Activated naive CD4-positive, alpha-beta T cell treated with Interleukin-2 at 50 U/mL for 16 hours (primary cell): ENCODE measurements around the gene PFDN2.

Experiments used
- DNase-seq: peaks from one replicate; pipeline ENCODE4 v3.0.0-alpha.2; 2020

PFDN2 gene

DNA sequence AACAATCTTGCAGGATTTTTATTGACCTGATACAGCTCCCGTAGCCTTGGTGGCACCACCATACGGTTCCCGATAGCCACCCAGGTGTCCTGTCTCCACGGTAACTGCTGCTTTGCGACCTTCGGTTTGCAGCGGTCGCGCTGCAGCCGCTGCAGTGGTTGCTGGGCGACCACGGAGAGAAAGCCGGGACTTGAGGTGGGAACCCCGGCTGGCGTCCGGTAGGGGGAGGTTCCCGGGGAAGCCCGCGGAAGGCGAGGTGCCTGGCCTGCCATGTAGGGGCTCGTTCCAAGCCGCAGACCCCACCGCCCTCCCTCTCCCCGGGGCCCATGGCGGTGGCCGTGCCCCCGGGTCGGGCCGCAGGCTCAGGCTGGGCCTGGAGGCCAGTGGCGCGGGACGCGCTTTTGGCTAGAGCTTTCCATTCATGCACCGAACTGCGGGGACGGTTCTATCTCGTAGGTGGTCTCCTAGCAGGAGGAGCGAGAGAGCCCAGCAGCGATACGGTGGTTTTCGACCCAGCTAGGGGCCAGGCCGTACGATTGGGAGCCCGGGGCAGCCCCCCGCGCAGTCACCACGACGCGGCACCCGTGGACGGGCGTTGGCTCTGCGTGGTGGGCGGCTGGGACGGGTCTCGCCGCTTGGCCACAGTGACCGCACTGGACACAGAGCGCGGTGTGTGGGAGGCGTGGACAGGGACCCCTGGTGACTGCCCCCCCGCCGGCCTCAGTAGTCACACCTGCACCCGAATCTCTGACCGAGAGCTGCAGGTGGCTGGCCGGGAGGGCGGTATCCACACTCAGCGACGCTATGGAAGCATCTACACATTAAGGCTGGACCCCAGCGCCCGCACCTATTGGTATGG lies 19.4 kb downstream of the PFDN2 start, which contains the start of gene KLHDC9:
KLHDC9 (plus strand) TSS at position 152 of the 859 bp plus-strand sequence; CDS start at position 327, 175 bp downstream.
- peak; percentile 67 for DNase-seq

DNA sequence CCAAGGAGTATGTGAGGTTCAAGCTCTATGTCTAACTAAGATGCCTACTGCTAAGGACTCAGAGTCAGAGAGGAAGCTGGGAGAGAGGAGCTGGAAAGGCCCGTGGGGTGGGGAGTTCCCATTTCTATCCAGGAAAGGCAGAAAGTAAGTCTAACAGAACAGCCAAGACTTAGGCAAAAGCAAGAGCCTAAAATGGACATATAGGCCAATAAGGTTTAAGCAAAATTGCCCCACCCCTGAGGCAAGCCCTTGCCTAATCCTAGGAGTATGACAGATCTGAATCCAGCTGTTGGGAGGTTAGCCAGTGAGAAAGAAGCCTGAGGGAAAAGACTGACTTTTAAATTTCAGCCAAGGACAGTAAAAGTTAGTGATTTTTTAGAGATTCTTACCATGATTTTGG lies 21.3 kb downstream of the PFDN2 start:
- no peak for DNase-seq

DNA sequence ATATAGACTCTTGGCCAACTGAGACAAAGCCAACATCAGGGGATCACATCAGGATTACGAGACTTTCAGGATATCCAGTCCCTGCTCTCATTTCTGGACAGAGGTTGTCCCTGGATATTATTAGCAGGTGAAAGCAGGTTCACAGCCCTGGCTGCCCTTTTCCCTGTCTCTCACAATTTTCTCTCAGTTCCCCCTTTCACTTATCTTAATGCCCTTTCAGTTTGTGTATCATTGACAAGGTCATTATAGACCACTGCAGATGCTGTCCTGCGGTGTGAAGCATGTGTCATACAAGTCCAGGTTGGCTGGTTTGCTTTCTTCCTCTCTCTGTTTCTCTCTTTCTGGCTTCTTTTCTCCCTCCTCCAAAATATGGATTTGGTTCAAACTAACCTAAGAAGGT lies 21.8 kb downstream of the PFDN2 start:
- no peak for DNase-seq

DNA sequence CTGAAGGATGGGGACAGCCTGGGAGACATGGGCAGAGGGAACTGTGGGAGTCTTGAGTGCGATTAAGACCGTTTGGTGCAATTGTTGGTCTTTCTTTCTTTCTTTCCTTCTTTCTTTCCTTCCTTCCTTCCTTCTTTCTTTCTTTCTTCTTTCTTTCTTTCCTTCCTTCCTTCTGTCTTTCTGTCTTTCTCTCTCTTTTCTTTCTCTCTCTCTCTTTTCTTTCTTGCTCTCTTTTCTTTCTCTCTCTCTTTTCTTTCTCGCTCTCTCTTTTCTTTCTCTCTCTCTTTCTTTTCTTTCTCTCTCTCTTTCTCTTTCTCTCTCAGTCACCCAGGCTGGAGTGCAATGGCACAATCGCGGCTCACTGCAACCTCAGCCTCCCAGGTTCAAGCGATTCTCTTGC lies 22.6 kb downstream of the PFDN2 start:
- DNase-seq = no peak

DNA sequence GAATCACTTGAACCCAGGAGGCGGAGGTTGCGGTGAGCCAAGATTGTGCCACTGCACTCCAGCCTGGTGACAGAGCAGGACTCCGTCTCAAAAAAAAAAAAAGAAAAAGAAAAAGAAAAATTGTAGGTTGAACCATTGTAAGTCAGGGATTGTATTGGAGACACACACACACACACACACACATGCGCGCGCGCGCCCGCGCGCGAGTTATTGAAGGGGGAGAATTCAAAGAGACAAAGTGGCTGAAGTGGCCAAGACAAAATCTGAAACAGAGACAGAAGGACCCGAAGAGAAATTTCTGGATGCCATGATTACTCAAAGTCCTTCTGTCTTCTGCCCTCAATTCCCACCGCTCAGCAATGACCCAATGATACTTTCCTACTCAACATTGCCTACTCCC lies 23.4 kb downstream of the PFDN2 start:
- no peak for DNase-seq

DNA sequence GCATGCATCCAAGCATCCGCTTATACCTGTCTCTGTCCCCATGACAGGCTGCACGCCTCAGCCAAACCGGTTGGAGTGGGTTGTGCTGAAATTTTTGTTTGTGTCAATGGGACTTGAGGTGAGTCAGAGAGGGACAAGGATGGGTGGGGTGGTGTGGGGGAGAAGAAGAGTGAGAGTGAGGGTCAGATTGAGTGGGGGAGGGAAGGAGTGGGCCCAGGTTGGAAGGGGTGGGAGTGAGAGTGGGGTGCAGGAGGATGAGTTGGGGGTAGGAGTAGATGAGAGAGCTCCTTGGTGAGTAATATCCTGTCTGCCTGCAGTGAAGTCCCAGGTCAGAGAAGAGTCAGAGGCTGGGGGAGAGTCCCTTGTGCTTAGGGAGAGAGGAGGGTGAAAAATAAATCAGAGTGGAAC lies 25.2 kb downstream of the PFDN2 start:
- peak; percentile 55 for DNase-seq

DNA sequence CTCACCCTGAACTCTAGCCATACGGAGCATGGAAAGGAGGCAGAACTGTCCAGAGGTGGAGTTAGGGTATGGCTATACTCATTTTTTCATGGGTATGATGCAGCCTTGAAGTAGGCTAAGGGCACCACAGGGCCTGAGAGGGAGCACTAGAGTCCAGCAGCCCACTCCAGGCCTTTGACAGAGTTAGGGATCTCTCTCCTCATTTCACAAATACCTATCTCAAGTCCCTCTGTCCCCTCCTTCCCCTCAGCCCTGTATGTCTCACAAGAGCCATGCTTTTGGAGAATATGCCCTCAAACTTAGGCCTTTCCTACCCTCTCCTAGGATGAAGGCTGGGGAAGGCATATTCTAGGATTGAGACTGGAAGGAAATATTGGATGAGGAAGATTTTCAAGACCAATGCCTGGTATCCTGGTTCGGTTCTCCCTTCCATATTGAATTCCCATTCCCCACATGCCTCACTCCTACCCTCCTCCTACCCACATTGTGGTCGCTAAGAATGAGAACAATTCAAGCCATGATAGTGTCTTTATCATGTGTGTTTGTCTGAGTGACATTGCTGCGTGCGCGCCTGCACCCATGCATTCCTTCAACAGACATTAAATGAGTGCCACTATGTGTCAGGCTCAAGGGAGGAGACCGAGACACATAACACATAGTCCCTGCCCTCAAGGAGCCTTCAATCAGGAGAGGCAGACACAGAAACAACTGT lies 25.9 kb downstream of the PFDN2 start:
- DNase-seq = no peak

DNA sequence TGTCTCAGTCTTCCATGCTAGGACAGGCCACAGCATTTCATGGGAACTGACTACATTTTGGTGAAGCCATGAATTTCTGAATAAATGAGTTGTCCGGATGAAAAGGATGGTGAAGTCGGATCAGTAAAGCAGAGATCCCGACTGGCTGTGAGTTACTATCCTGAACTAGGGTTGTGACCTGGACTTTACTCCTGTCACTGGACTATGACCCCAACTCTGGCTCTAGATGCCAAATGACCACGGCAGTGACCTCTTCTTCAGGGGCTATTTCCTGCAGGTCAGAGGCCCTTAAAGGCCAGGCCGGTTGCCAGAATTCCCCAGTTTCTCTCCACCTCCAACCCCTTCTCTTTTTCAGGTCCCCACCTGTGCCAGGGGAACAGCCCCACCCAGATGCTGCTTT lies 26.7 kb downstream of the PFDN2 start:
- DNase-seq = no peak

DNA sequence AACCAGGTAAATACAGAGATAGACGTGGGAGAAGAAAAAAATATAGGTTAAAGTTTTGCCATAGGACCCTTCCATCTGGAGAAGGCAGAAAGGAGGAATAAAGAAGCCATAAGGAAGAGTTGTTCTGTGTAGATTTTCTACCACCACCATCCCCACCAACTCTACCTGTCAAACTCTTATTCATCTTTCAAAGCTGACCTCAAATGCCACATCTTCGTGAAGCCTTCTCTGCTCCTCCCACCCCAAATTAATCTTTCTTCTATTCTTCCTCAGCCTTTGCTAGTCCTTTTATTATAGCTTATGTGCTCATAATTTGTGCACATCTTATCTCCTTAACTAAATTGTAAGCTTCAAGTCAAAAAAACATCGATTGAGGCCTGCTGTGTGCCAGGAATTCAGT lies 27.2 kb downstream of the PFDN2 start:
- no peak for DNase-seq

DNA sequence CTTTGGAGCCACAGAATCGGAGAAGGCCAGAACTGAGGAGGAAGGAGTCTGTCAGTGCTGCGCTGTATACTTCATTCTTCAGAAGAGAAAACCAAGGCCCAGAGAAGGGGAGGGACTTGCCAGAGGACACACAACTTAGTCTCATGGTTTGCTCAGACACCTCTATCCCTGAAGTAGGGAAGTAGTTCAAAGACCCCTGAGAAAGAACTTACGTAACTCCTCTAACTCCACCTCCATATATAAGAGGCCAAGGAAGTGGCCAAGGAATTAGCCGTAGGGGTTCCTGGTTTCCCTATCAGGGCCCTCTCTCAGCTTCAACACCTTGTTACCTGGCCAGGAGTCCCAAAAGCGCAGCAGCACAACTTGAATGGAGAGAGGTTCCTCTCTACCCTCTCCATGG lies 27.9 kb downstream of the PFDN2 start:
- no peak for DNase-seq

DNA sequence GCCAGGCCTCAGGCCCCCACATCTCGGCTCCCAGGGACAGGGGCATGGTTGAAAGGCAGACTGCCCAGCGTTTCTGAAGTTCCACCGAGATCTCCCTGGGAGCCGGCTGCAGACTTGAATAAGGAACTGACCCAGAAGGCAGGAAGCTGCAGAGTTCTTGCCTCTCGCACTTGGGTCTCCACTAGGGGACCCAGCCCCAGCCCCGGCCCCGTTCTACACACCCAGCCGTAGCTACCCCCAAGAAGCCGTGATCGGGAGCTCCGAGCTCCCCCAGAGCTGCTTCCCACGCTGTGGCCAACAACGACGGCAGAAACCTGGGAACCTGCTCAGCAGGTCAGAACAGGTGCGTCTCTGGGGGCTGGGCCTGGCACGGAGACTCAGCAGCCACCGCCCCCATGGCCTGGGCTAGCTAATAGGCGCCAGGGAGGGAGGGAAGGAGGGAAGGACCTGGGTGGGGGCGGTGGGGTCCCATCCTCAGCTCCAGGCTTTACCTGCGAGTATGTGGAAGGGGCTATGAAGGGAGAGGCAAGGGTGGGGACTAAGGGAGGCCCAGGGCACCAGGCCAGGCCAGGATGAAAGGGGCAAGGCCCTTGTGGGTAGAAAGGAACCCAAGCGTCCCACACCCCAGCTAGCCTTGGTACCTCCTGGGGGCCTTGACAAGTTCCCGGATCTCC lies 28.4 kb downstream of the PFDN2 start, which contains the start of gene NECTIN4:
NECTIN4 (minus strand) TSS at position 308 of the 674 bp plus-strand sequence; CDS start at position 46, 262 bp downstream.
- no peak for DNase-seq

DNA sequence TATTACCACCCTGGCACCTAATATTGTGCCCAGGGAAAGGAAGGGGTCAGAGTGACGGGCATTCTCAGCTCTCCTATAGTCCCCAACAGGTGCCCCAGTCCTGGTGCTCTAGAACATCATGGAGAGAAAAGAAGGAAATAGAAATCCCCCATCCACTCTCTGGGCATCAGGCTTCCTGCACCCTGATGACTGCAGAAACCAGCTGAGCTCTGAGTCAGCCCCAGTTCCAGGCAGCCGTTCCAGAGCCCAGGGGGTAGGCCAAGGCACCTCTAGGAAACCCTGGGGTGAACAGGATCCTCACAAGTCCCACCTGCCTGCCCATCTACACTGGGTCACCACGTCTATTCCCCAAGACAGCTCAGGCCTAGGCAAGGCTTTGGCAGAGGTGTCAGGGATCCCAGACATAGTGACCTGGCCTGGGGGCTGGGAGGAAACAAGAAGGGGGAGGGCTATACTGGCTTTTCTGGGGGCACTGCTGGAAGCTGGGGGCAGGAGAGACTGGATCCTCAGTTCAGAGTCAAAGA lies 29.2 kb downstream of the PFDN2 start:
- DNase-seq = no peak

DNA sequence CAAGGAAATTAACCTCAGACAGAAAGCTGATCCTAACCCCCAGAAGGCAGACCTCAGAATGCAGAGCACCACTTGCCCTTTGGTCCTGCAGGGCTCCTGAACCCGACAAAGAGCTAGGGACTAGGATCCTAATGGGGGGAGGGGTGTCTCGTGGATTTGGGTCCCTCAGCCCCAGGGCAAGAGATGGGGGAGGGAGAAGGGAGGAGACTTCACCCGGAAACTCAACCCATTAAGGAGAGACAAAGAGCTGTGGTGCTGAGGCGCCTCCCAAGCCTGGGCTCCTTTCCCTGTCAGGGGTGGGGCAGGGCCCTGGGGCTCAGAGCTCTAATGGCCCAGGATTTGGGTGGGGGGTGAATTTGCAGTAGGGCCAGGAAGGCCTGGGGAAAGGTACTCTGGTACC lies 31.4 kb downstream of the PFDN2 start:
- DNase-seq = no peak

DNA sequence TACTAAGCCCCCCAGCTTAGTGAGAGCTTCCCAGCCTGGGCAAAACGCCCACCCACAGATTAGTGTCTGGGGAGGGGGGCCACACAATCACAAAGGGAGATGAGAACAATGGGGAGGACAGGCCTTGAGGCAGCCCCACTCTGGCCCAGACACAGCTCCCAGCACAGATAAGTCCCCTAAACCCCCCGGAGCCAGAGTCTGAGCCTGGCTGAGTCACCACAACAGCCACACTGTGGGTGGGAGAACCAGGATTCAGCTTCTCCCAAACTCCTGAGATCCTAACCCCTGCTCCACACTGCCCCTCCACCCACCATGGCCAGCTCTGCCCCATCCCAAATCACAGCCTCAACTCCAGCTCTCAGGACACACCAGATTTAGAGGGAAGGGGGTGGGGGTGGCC lies 32.7 kb downstream of the PFDN2 start:
- DNase-seq = no peak

DNA sequence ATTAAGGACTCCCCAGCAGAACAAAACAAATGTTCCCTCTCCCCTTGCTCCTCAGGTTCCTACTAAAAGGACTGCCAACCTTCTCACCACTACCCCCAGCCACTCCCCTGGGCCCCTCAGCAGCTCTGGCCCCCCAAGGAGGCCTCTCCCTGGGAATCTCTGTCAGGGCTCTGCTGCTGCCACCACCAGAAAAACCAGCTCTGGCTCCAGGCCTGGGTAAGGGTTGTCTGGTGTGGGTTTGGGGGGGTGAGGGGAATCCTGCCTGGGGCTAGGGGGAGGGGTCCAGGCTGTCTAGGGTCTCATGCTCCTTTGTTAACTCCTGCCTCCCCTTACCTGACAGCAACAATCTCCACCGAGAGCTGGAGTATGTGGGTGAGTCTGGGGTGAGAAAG lies 33.2 kb downstream of the PFDN2 start:
- no peak for DNase-seq

DNA sequence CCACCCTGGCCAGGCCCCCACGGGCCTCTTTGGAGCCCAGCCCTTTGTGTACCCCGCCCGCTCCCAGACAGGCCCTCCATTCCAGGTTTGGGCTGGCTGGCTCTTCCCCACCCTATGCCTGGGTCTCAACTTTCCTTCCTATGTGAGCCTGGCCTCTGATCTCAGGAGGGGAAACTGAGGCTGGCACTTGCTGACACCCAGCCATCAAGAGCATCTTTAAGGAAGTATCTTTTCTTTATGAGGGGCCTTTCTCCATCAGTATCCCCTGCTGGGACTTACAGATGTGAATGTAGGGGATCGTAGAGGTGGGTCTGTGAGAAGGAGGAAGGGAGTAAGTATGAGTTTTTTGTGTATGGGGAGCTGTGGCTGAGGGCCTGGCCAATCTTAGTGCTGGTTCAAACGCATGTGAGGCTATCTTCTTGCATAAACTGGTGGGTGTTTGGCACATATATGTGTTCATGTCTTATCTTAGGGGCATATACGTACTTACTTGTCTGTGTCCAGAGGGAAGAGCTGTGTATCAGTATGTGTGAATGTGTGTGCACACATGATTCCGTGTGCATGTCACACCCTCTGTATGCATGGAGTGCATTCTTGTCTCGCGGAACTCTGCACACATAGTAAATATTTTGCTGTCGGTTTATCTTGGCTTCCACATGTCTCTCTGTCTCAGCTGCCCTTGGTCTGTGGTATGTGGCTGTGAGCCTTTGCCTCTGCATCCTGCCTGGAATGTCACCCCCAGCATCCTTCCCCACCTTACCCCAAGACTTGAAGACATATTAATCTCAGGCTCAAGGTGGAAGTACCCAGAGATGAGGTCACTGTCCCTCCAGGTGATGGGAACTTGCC lies 33.9 kb downstream of the PFDN2 start:
- no peak for DNase-seq

DNA sequence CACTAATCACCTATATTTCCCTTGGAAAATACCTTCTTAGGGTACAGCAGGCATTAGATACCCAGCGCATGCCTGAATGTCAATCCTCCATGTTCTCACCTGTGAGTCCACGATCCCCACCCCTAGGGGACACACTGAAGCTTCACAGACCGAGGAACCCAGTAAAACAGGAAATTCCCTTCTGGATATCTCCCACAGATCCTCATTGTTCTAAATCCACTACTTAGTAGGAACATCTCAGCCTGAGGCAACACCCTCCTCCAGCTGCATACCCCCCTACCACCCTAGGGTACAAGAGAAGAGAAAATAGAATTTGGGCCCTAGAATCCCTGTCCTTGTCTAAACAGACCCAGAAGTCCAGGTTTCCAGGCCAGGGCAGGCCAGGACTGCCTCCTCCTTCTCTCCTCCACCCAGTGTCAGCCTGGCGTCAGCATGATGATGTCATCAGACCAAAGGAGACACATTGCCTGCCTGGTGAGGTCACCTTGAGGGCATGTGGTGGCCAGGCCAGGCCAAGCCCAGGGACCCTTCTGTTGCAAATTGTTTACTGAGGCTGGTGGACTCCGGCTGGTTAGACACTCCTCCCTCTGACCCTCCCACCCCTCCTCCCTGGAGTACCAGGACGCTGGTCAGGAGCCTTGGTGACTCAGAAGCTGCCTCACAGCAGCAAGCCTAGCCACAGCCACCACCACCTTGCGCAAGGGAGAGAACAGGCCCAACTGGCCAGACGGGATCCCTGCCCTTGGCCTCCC lies 34.7 kb downstream of the PFDN2 start:
- no peak for DNase-seq

DNA sequence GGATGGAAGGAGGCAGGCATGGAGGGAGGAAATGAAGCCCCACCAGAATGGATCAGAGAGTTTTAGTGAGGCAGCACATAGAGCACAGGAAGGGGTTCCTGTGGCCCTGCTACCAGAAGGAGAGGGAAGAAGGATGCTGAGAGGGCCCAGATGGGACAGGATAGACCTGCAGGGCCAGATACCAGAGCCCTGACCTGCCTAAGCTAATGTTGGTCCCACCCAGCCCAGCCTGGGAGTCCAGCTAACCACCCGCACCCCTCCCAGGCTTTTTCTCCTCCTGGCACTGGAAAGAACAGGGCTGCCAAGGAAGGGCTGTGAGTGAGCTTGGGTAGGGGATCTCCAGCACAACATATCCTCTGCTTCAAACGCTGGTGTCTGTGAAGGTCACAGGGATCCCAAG lies 35.4 kb downstream of the PFDN2 start:
- DNase-seq = no peak

DNA sequence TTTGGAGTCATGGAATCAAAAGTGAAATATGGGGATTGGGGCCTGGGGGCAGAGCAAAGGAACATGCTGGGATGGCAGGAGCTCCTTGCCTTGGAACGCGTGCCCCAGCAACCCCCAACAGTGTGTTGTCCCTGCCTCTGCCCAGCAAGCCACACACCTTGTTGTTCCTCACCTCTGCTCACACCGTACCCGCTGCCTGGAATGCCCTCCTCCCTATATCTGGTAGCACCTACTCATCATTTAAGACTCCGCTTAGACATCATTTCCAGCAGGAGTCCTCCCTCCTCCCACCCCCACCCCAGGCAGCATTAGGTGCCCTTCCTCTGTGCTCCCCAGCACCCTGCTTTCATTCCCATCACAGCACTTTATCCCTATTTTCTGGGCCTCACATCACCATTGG lies 36.3 kb downstream of the PFDN2 start:
- DNase-seq = no peak

DNA sequence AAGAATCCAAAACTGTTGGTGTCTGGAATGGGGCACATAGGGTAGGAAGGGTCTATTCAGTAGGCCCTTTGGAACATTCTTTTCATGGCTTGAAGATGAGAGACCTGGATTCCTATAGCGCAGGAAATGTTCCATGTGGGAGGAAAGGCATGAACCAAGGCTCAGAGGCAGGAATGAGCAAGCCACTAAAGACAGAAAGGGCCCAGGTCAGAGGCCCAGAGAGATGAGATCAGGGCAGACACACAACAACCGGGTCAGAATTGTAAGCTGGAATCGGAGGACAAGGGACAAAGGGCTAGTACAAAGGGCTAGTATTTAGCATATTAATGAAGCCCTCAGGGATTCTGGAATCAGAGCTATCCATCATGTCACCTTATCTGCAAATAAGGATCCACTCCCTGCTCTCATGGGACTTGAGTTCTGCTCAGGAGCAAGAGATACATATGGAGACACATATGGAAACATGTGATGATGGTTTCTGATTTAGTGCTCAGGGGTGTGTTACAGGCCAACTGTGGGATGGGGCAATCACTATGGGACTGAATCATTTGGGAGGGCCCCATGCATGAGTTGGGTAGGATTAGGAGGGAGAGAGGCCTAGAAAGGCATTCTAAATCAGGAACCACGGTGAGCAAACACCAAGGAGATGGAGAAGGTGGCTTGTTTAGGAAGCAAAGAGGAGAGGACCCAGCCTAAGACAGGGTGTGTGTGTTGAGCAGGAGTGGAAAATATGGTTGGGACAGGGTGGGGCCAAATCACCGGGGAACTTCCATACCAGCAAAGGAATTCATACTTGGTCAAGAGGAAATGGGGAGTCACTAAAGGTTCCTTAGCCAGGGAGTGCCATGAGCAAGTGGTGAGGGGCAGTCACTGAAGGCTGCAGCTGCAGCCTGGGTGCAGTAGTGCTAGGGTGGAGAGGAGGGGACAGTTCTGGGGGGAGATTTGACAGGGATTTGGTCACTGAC lies 37.1 kb downstream of the PFDN2 start:
- DNase-seq = no peak
